PFSK-1 (cell line): ENCODE data around the gene LRRC43.

ENCODE experiments used
- FOXP2 ChIP-seq: optimal IDR thresholded peaks from 2 replicates; pipeline ENCODE3; 2011; ENCODE audit warnings: borderline replicate concordance, control low read depth, inconsistent platforms; ENCODE audit not compliant: insufficient read depth; ENCODE audit errors: extremely low read length, extremely low read depth
- POLR2AphosphoS5 ChIP-seq: IDR thresholded peaks from 2 replicates; pipeline ENCODE4 v1.6.1; 2012; ENCODE audit warnings: low read depth, mild to moderate bottlenecking, control low read depth, low read length, moderate library complexity
- SIN3A ChIP-seq: IDR thresholded peaks from 2 replicates; pipeline ENCODE4 v1.6.1; 2012; ENCODE audit warnings: mild to moderate bottlenecking, low read length, moderate library complexity, borderline replicate concordance; ENCODE audit not compliant: insufficient read depth
- TAF1 ChIP-seq: IDR thresholded peaks from 2 replicates; pipeline ENCODE4 v1.6.1; 2012; ENCODE audit warnings: low read length, control low read depth, borderline replicate concordance; ENCODE audit not compliant: insufficient read depth
- TF ChIP-seq, protein P1 (sequence below), 2 experiments: IDR thresholded peaks; 2 replicates each; pipeline versions ENCODE4 v1.6.1 to v1.8.0; 2011 to 2012; ENCODE audit warnings: low read depth in 2 of 2, low read length in 2 of 2, control low read depth in 1 of 2, inconsistent platforms in 1 of 2, mild to moderate bottlenecking in 1 of 2, moderate library complexity in 1 of 2; ENCODE audit not compliant: insufficient read depth in 1 of 2

Gene LRRC43

DNA sequence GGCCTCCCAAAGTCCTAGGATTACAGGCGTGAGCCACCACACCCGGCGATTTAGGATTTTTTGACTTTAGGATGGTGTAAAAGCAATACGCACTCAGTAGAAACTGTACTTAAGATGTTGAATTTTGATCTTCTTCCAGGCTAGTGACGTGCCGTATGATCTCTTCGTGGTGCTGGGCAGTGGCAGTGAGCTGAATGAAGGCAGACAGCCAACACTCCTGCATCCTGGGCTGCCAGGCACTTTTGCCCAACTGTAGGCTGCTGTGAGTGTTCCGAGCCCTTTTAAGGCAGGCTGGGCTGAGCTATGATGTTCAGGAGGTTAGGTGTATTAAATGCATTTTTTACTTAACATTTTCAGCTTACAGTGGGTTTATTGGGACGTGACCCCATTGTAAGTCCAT lies 30.2 kb upstream of the LRRC43 start:
- TF ChIP-seq POLR2AphosphoS5 (no peak), TAF1 (no peak), SIN3A (no peak), FOXP2 (no peak)
- TF ChIP-seq, protein P1, sequence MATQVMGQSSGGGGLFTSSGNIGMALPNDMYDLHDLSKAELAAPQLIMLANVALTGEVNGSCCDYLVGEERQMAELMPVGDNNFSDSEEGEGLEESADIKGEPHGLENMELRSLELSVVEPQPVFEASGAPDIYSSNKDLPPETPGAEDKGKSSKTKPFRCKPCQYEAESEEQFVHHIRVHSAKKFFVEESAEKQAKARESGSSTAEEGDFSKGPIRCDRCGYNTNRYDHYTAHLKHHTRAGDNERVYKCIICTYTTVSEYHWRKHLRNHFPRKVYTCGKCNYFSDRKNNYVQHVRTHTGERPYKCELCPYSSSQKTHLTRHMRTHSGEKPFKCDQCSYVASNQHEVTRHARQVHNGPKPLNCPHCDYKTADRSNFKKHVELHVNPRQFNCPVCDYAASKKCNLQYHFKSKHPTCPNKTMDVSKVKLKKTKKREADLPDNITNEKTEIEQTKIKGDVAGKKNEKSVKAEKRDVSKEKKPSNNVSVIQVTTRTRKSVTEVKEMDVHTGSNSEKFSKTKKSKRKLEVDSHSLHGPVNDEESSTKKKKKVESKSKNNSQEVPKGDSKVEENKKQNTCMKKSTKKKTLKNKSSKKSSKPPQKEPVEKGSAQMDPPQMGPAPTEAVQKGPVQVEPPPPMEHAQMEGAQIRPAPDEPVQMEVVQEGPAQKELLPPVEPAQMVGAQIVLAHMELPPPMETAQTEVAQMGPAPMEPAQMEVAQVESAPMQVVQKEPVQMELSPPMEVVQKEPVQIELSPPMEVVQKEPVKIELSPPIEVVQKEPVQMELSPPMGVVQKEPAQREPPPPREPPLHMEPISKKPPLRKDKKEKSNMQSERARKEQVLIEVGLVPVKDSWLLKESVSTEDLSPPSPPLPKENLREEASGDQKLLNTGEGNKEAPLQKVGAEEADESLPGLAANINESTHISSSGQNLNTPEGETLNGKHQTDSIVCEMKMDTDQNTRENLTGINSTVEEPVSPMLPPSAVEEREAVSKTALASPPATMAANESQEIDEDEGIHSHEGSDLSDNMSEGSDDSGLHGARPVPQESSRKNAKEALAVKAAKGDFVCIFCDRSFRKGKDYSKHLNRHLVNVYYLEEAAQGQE (IDR thresholded peaks at IDR 0.05; ENCODE audit: insufficient read depth in 1 of 2, low read depth in 2 of 2, low read length in 2 of 2): no peak

DNA sequence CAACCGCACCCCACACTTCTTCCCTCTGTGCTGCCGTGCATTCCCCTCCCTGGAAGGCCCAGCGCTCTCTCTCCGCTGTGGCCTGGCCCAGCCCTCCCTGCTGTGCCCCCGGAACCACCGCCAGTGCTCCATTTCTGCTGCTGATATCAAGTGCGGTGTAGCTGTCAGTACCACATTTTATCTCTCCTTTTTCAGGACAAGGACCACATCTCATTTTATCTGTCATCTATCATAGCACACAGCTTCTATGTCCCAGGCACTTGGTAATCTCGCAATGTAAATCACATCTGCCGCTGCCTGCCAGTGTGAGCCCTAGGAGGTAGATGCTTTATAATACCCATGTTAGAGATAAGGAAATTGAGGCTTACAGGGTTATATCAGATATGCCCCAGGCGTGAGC lies 27.2 kb upstream of the LRRC43 start:
- TF ChIP-seq FOXP2 (no peak), TAF1 (no peak), POLR2AphosphoS5 (no peak), SIN3A (no peak)
- TF ChIP-seq, protein P1 (IDR thresholded peaks at IDR 0.05; ENCODE audit: insufficient read depth in 1 of 2, low read depth in 2 of 2, low read length in 2 of 2): no peak

DNA sequence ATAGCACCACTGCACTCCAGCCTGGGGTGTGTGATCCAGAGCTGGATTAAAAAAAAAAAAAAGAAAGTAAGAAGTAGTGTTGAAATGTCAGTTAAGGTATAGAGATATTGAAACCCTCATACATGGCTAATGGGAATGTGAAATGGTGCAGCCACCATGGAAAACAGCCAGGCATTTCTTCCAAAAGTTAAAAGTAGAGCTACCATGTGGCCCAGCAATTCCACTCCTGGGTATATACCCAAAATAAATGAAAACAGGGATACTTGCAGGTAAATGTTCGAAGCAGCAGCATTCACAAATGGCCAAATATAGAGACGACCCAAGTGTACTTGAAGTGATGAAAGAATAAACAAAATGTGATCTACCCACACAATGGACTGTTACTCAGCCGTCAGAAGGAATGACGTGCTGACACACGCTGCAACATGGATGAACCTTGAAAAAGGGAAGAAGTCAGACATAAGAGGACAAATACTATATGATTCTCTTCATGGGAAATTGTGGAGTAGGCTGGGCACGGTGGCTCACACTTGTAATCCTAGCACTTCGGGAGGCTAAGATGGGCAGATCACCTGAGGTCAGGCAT lies 24.1 kb upstream of the LRRC43 start:
- no peak for TF ChIP-seq SIN3A

DNA sequence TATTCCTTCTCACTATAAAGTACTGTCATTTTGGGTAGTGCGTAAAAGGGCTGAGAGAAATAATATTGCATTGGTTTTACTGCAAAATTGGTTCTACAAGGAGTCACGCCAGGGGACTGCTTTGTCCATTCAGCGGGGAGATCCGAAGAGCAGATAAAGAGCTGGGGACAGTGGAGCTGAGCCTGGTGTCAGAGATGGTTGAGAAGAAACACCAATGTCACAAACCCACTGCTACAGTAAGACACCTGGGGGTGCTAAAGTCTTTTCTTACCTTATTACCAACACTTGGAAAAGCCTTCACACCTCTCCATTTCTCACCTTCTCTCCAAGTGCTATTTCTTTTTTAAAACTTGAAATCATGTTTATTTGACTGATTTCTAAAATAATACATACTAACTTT lies 23.0 kb upstream of the LRRC43 start:
- TF ChIP-seq TAF1: no peak
- TF ChIP-seq FOXP2: no peak
- TF ChIP-seq SIN3A: no peak

DNA sequence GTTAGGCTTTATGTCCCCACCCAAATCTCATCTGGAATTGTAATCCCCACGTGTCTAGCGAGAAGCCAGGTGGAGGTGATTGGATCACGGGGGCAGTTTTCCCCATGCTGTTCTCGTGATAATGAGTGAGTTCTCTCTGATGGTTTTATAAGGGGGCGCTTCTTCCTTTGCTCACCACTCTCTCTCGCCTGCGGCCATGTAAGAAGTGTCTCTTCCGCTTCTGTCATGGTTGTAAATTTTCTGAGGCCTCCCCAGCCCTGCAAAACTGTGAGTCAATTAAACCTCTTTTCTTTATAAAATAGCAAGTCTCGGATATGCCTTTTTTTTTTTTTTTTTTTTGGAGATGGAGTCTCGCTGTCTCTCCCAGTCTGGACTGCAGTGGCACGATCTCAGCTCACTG lies 22.2 kb upstream of the LRRC43 start:
- TF ChIP-seq SIN3A (no peak), TAF1 (no peak), POLR2AphosphoS5 (no peak), FOXP2 (no peak)
- TF ChIP-seq, protein P1 (IDR thresholded peaks at IDR 0.05; ENCODE audit: insufficient read depth in 1 of 2, low read depth in 2 of 2, low read length in 2 of 2): no peak

DNA sequence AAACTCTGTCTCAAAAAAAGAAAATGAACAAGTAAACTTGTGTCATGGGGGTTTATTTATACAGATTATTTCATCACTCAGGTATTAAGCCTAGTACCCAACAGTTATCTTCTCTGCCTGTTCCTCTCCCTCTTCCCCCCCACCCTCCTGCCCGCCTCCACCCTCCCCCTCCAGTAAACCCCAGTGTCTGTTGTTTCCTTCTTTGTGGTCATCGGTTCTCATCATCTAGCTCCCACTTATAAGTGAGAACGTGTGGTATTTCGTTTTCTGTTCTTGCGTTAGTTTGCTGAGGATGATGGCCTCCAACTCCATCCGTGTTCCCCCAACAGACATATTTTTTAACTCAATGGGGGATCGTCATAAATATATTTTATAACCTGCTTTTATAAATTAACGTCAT lies 21.2 kb upstream of the LRRC43 start:
- no peak for TF ChIP-seq POLR2AphosphoS5
- TF ChIP-seq, protein P1 (IDR thresholded peaks at IDR 0.05; ENCODE audit: insufficient read depth in 1 of 2, low read depth in 2 of 2, low read length in 2 of 2): no peak
- TF ChIP-seq FOXP2: no peak
- TF ChIP-seq TAF1: no peak
- TF ChIP-seq SIN3A: no peak
